ENCODE data around the gene TRIM29. TPM values are rescaled to one million over a fixed set of nuclear protein-coding genes. Genes with fewer than 3 reads are reported as not detected.

The TRIM29 gene
- total RNA-seq, 1 experiment from 2014 or later, result not detected

DNA sequence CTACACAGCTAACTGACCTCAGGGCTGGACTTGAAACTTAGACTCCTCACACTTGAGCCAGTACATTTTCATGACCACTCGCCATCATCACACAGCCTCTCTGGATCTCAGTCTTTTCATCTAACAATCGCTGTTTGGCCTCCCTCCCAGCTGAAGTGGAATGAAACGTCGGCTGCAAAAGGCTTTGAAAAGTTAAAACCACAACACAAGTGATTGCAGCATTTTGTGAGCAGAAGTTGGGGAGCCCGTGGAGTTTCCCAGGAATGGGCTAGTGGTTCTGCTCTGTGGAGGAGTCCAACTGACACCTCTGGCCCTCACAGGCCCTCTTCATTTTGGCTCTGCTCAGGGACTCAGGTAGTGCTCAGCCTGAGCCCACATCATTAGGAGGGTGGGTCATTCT, 35.9 kb upstream of the TRIM29 start:
- H4K91ac ChIP-seq (ENCODE audit: insufficient read length, low read depth, low read length), result no peak overlapping the region
- H2BK120ac ChIP-seq (ENCODE audit: low read depth, low read length, poor library complexity, severe bottlenecking), result no peak overlapping the region
- no peak overlapping the region for H2BK5ac ChIP-seq (ENCODE audit: insufficient read length, low read length)
- H2AK5ac ChIP-seq (ENCODE audit: insufficient read length, low read length), result no peak overlapping the region
- no peak overlapping the region for H3K18ac ChIP-seq (ENCODE audit: insufficient read length, low read depth, low read length)
- Mint-ChIP-seq H3K4me1 (peaks cover 3 to 12% of the 10 kb centered on the region in 2 experiments; a peak in 3 of 4 replicates), H3K36me3 (ENCODE audit: insufficient read depth in 1 of 3, low read depth in 3 of 3) (no peaks in the 10 kb centered on the region), H3K9me3 (no peaks in the 10 kb centered on the region; a peak in 1 of 5 replicates), H3K27me3 (ENCODE audit: low read depth) (peaks cover 98% of the 10 kb centered on the region), H3K4me3 (no peak overlapping the region), H3K27ac (no peak overlapping the region)
- H4K5ac ChIP-seq (ENCODE audit: insufficient read length, low read depth, low read length), result no peak overlapping the region
- no peaks in the 10 kb centered on the region for H3K79me1 ChIP-seq (ENCODE audit: insufficient read depth, low read depth, low read length, poor library complexity, severe bottlenecking)
- H3K4ac ChIP-seq (ENCODE audit: low read depth, low read length), result no peak overlapping the region
- no peaks in the 10 kb centered on the region for H4K20me1 ChIP-seq (ENCODE audit: control insufficient read depth, insufficient read depth, insufficient read length)
- no peak overlapping the region for H4K8ac ChIP-seq (replicated peaks; ENCODE audit: insufficient read length, low read depth, low read length)
- H3T11ph ChIP-seq (ENCODE audit: low read length), result no peak overlapping the region
- H3K4me1 ChIP-seq (ENCODE audit: insufficient read depth, low read length), result no peaks in the 10 kb centered on the region; the same call in 1 of the 2 replicates
- H3K56ac ChIP-seq (ENCODE audit: insufficient read length, low read depth, low read length), result no peak overlapping the region
- TF ChIP-seq, protein P1, sequence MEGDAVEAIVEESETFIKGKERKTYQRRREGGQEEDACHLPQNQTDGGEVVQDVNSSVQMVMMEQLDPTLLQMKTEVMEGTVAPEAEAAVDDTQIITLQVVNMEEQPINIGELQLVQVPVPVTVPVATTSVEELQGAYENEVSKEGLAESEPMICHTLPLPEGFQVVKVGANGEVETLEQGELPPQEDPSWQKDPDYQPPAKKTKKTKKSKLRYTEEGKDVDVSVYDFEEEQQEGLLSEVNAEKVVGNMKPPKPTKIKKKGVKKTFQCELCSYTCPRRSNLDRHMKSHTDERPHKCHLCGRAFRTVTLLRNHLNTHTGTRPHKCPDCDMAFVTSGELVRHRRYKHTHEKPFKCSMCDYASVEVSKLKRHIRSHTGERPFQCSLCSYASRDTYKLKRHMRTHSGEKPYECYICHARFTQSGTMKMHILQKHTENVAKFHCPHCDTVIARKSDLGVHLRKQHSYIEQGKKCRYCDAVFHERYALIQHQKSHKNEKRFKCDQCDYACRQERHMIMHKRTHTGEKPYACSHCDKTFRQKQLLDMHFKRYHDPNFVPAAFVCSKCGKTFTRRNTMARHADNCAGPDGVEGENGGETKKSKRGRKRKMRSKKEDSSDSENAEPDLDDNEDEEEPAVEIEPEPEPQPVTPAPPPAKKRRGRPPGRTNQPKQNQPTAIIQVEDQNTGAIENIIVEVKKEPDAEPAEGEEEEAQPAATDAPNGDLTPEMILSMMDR (conservative IDR thresholded peaks at IDR 0.05), result no peak
- H3K79me2 ChIP-seq (ENCODE audit: insufficient read depth, low read length), result no peaks in the 10 kb centered on the region
- H3K27ac ChIP-seq (ENCODE audit: insufficient read length, low read depth, low read length), result no peak overlapping the region
- no peak overlapping the region for H3K4me2 ChIP-seq (ENCODE audit: insufficient read depth, insufficient read length, low read length)
- no peaks in the 10 kb centered on the region for H3K9me3 ChIP-seq (ENCODE audit: control insufficient read depth, low read depth, low read length)
- no peak overlapping the region for H3K23ac ChIP-seq (ENCODE audit: insufficient read length, low read depth, low read length)
- peaks cover 3% of the 10 kb centered on the region for H3K23me2 ChIP-seq (ENCODE audit: insufficient read length, low read depth, low read length, poor library complexity, severe bottlenecking)
- no peak for DNase-seq
- no peak overlapping the region for H2BK12ac ChIP-seq (ENCODE audit: insufficient read length, low read depth, low read length)
- H2BK20ac ChIP-seq (ENCODE audit: low read depth, low read length, poor library complexity, severe bottlenecking), result no peak overlapping the region
- peaks cover 7% of the 10 kb centered on the region for H3K27me3 ChIP-seq (ENCODE audit: insufficient read depth, low read length)
- no peak overlapping the region for H2AFZ ChIP-seq (ENCODE audit: low read length)
- H2BK15ac ChIP-seq (ENCODE audit: low read depth, low read length), result no peak overlapping the region
- H3K9ac ChIP-seq (ENCODE audit: extremely low read depth, insufficient read length, low read length), result no peak overlapping the region
- no CpG with 5 or more reads among the region's 5 CpGs for WGBS (ENCODE audit: extremely low coverage, insufficient read length, low lambda C conversion rate)
- H3K14ac ChIP-seq (ENCODE audit: insufficient read depth, low read length), result no peak overlapping the region

Measured in H9 (cell line).